ENCODE measurements around the gene CNNM2. TPM values are rescaled to one million over a fixed set of nuclear protein-coding genes. Genes with fewer than 3 reads are reported as not detected.
"Not testable (repeated sequence)": the region's sequence is repeated elsewhere in the genome, so short reads cannot be mapped to it uniquely, and the experiment has no call there.

Gene CNNM2
- total RNA-seq, 1 experiment from 2014 or later, result 4.9 TPM

DNA sequence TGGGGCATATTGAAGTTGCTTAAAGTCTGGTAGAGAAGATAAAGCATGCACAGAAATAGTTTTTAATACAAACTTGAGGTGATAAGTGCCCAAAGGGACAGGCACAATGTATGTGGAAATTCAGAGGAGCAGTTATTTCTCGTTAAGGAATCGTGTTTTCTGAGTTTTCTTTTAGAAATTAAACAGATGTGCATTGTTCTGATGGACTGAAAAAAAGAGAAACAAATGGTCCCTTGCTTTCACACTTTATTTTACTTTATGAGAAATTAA lies 45.6 kb downstream of the CNNM2 start:
- DNase-seq (ENCODE audit: extremely low read depth, low read depth), result no peak

GRCh38 chr10:102964064-102964463 lies 46.0 kb downstream of the CNNM2 start:
- not testable (repeated sequence) for DNase-seq (ENCODE audit: extremely low read depth, low read depth)

- DNase-seq (ENCODE audit: extremely low read depth, low read depth), result no peak
Observed at GRCh38 chr10:102964713-102965112, 46.6 kb downstream of the CNNM2 start.

GRCh38 chr10:102965311-102965851 lies 47.3 kb downstream of the CNNM2 start:
- no peak for DNase-seq (ENCODE audit: extremely low read depth, low read depth)

- DNase-seq (ENCODE audit: extremely low read depth, low read depth), result no peak
Observed at GRCh38 chr10:102967123-102967522, 49.0 kb downstream of the CNNM2 start.

- DNase-seq (ENCODE audit: extremely low read depth, low read depth), result no peak
Observed at GRCh38 chr10:102970562-102971340, 52.7 kb downstream of the CNNM2 start.

GRCh38 chr10:102975483-102976379 lies 57.6 kb downstream of the CNNM2 start:
- DNase-seq (ENCODE audit: extremely low read depth, low read depth), result no peak

- DNase-seq (ENCODE audit: extremely low read depth, low read depth), result not testable (repeated sequence)
Observed at GRCh38 chr10:102976380-102976726, 58.3 kb downstream of the CNNM2 start.

DNA sequence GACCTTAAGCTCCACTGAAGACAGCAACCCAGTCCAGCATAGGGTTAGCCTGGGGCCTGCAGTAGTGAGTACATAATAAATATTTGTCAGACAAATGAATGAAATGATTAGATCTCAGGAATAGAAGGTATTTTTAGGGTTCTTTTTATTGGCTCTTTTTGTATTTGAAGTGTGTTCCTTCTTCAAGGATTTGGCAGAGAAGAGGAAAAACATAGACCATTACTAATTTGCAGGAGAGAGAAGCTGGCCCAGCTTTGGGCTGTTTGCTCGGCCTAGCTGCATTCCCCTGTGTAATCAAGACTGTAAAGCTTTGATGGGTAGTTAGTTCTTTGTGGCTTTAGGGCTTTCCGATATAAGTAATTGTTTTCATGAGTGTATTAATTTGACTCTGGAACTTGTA lies 64.2 kb downstream of the CNNM2 start:
- DNase-seq (ENCODE audit: extremely low read depth, low read depth), result no peak

DNA sequence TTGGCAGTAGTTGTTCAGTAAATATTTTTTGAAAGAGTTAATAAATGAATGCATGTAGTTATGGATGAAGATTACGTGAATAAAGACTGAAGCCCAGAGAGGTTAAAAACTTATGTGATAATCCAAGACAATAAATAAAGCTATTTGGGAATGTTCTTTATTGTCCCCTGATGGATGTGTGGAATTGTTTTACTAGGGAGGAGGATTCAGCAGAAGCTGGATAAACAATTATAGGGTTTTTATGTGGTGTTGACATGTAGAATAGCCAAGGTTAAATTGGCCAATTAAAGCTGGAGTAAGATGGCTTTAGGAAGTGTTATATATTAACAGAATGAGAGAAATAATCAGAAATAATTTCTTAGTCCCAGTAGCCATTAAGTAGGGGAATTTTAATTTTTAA lies 66.0 kb downstream of the CNNM2 start:
- DNase-seq (ENCODE audit: extremely low read depth, low read depth), result no peak

DNA sequence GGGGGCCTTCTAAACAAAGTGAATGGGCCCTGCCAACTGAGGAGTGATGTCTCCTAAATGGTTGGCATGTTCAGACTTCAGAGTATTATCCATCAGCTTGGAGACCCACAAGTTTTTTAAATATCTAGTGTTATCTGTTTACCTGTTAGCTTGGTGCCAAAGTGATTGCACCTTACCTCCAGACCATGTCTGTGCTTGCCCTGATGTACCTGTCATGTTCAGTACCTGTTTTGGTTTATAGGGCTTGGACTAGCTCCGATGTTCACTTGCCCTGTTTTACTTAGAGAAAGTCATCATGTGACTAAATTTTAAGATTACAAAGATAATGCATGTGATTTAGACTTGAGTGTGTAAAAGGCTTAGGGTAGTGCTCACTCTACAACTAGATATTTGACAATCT lies 67.7 kb downstream of the CNNM2 start:
- no peak for DNase-seq (ENCODE audit: extremely low read depth, low read depth)

DNA sequence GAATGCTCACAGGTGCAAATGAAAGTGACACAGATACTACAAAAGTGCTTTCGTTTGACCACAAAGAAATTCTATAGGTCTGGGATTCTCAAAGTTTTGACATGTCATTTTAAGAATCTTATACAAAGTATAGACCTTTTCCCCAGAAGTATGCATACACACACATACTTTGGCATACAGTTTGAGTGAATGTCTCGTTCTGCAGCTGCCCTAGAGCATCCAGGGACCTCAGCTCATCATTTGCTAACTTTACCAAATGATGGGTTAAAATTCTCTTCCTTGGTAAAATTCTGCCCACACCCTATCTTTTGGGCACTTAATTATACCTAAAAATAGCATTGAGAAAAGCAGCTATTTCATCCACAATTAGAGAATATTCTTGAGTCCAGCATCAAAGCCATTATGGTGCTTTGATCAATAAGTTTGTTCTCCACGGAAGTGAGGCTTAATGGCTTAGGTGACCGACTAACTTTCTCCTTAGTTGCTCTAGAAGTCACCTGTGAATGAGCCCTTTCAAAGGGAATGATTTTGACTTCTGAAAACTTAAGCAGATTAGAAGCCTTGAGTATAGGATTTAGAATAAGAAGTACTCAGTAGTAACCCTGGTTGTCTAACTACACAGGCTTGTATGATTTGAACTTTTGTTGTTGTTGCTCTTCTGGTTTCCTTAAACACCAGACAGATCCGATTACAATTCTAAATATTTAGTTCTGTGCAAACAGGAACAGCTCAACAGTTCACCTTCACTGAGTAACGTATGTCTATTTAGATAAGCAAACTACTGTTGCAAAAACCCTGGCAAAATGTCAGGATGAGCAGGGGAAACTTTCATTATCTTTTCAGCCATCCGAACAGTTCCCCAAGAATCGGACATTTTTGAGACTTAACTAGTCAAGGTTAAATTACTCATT lies 70.6 kb downstream of the CNNM2 start:
- DNase-seq (ENCODE audit: extremely low read depth, low read depth), result no peak

- DNase-seq (ENCODE audit: extremely low read depth, low read depth), result no peak
Observed at GRCh38 chr10:102994531-102995295, 76.6 kb downstream of the CNNM2 start.

DNA sequence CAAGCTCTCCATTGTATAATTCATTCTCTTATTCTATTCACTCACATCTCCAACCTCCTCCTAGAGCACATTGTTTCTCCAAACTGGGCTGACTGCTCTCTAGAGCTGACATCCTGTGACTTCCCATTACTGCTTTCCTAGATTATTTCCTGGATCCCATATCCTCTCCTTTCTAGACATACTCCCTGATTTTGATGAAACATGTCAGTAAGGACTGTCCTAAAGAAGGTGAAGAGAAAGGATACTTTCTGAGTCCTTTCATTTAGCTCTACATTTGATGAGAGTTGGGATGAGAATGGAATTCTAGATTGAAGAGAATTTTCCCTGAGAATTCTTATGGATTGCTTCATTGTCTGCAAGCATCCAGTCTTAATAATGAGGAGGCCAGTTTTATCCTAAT lies 78.8 kb downstream of the CNNM2 start:
- DNase-seq (ENCODE audit: extremely low read depth, low read depth), result no peak

- no peak for DNase-seq (ENCODE audit: extremely low read depth, low read depth)
Observed at GRCh38 chr10:102997998-102998397, 79.9 kb downstream of the CNNM2 start.

DNA sequence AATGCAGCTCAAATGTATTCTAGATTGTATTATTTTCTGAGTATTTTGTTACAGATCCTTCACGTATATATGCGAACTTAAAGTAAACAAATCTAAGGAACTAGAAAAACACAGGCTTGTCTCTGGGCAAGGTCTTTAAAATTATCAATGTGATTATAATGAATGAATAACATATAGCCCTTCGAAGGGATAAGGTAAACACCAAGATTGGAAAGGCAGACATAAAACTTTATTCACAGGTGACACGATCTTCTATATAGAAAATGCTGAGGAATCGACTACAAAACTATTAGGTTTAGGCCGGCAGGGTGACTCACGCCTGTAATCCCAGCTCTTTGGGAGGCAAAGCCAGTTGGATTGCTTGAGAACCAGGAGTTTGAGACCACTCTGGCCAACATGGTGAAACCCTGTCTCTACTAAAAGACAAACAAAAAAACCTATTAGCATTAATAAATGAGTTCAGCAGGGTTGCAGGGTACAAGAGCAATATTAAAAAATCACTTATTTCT lies 80.4 kb downstream of the CNNM2 start:
- no peak for DNase-seq (ENCODE audit: extremely low read depth, low read depth)

DNA sequence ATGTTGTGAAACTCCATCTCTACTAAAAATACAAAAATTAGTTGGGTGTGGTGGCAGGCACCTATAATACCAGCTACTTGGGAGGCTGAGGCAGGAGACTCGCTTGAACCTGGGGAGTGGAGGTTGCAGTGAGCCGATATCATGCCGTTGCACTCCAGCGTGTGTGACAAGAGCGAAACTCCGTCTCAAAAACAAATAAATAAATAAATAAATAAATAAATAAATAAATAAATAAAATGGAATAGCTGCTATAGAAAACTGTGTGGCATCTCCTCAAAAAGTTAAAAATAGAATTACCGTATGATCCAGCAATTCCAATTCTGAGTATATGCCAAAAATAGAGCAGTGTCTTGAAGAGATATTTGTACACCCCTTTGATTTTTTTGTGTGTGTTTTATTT lies 82.0 kb downstream of the CNNM2 start:
- not testable (repeated sequence) for DNase-seq (ENCODE audit: extremely low read depth, low read depth)

- DNase-seq (ENCODE audit: extremely low read depth, low read depth), result no peak
Observed at GRCh38 chr10:103007017-103007416, 88.9 kb downstream of the CNNM2 start.

- DNase-seq (ENCODE audit: extremely low read depth, low read depth), result no peak
Observed at GRCh38 chr10:103013416-103013815, 95.3 kb downstream of the CNNM2 start.

DNA sequence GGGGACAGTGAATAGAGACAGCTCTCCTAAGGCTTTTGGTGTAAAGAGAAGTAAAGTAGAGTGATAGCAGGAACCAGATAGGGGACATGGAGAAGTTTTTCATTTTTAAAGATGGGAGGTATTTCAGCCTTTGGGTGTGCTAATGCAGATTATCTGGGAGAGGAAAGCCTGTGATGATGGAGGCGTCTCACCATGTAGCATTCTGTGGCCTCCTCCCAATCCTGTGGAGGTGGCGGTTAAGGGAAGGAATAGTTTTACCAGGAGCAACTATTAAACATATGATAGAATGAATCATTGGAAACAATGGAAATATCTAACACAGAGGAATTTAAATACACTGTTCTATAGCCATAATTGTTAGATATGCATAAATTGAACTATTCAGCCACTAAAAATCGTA lies 101.3 kb downstream of the CNNM2 start:
- DNase-seq (ENCODE audit: extremely low read depth, low read depth), result no peak
